Gastroesophageal sphincter (tissue), 4 donors: Measurements from ENCODE around the gene PMPCB. TPM values are rescaled to one million over a fixed set of nuclear protein-coding genes. Genes with fewer than 3 reads are reported as not detected.
"Not testable (repeated sequence)": the region's sequence is repeated elsewhere in the genome, so short reads cannot be mapped to it uniquely, and the experiment has no call there.

Experiments
- ATAC-seq: fragments of 150-250 bp; one replicate; pipeline ENCODE4 v1.9.1; 2016; ENCODE audit warnings: mild to moderate bottlenecking, moderate library complexity
- H3K27ac ChIP-seq, 4 donors: fragments of 200-600 bp; sonication (generic) in 3 of 4; 1 replicate in 3 of 4; 2 replicates in 1 of 4; pipeline ENCODE4 v1.5.1; 2016 to 2019
- H3K27me3 ChIP-seq: fragments of 200-600 bp; sonication (generic); one replicate; pipeline ENCODE4 v1.5.1; 2019
- H3K36me3 ChIP-seq, 2 donors: fragments of 200-600 bp; sonication (generic); one replicate each; pipeline ENCODE4 v1.5.1; 2019; ENCODE audit warnings: control low read depth in 1 of 2
- H3K4me1 ChIP-seq, 3 donors: fragments of 200-600 bp; sonication (generic); 1 replicate in 2 of 3; 2 replicates in 1 of 3; pipeline ENCODE4 v1.5.1; 2016 to 2019; ENCODE audit warnings: control low read depth in 2 of 3
- H3K4me3 ChIP-seq, 2 donors: fragments of 200-600 bp; sonication (generic); one replicate each; pipeline ENCODE4 v1.5.1; 2019; ENCODE audit warnings: mild to moderate bottlenecking in 1 of 2, moderate library complexity in 1 of 2
- H3K9me3 ChIP-seq, 3 donors: fragments of 200-600 bp; sonication (generic); one replicate each; pipeline ENCODE4 v1.5.1; 2017 to 2019; ENCODE audit warnings: control low read depth in 2 of 3
- CTCF ChIP-seq, 4 experiments: fragments of 200-600 bp in 2 of 4; fragments of 450-650 bp in 2 of 4; sonication (generic) in 1 of 4; IDR thresholded peaks; one replicate each; pipeline ENCODE4 v1.5.1; 2017 to 2019; ENCODE audit warnings: antibody characterized with exemption in 4 of 4, mild to moderate bottlenecking in 2 of 4, moderate library complexity in 2 of 4
- EP300 ChIP-seq: sonication (generic); formaldehyde crosslinking; IDR thresholded peaks from one replicate; pipeline ENCODE4 v1.6.1; 2017; ENCODE audit warnings: antibody characterized with exemption, mild to moderate bottlenecking
- POLR2A ChIP-seq, 2 donors: fragments of 450-650 bp; IDR thresholded peaks; one replicate each; pipeline ENCODE4 v1.6.1; 2017; ENCODE audit warnings: antibody characterized with exemption in 2 of 2, mild to moderate bottlenecking in 2 of 2, moderate library complexity in 1 of 2
- POLR2AphosphoS5 ChIP-seq: sonication (generic); formaldehyde crosslinking; IDR thresholded peaks from one replicate; pipeline ENCODE4 v1.6.1; 2017; ENCODE audit warnings: antibody characterized with exemption
- WGBS, 2 donors: methylation state at CpG; one replicate each; pipeline ENCODE4 v1.1.5; 2018; ENCODE audit warnings: low coverage in 1 of 2; 5-methylcytosine and 5-hydroxymethylcytosine counted together
- total RNA-seq, 4 donors: library from RNA; depleted of rRNA; stranded (reverse); fragments of >200 nt; gene quantifications; one replicate each; pipeline ENCODE4 v1.1.0, GENCODE V29; 2016

The PMPCB gene
- total RNA-seq, 4 donors from 2014 or later: 37.3 to 70.9 (median 57.4) TPM

GRCh38 chr7:103279963-103280802 is 17.1 kb upstream of the PMPCB start:
- not testable (repeated sequence) for H3K36me3 ChIP-seq, H3K27me3 ChIP-seq, H3K9me3 ChIP-seq
- Histone ChIP-seq H3K4me1 (peaks cover 0 to 16% (median 2%) of the 10 kb centered on the region in 3 donors), H3K4me3 (peak overlapping the region; percentile 44 to 66), H3K27ac (peak overlapping the region in 3 of 4 donors; percentile 71 to 77 (median 76))
- WGBS, 2 donors: 5% methylated on average over 4 of the region's 71 CpGs; no CpG with 5 or more reads in 1 of the 2 donors
- ATAC-seq: peak; percentile 91
- peak in 1 of 4 experiments; percentile 2 for TF ChIP-seq CTCF (IDR thresholded peaks at IDR 0.05)

DNA sequence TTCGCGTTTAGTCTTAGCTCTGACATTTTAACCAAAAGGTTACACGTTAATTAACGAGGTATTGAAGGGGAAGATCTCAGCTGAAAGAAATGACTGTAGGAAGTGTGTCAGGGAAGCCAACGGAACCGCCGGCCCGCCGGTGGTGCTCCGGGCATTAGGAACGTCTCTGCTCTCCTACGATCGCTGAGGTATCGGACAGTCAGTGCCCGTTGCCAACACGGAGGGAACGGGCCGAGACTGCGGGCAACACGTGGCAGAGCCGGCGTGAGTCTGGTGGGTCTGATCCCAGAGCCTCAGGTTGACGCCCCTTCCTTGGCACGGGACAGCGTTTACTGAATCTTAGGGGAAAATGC is 16.5 kb upstream of the PMPCB start:
- WGBS, 2 donors: 0% methylated on average over 13 of the region's 25 CpGs; no CpG with 5 or more reads in 1 of the 2 donors
- Histone ChIP-seq H3K4me1 (peaks cover 0 to 16% (median 2%) of the 10 kb centered on the region in 3 donors), H3K4me3 (peak overlapping the region; percentile 44 to 66), H3K27ac (peak overlapping the region in 3 of 4 donors; percentile 71 to 77 (median 76))
- not testable (repeated sequence) for H3K36me3 ChIP-seq, H3K27me3 ChIP-seq, H3K9me3 ChIP-seq
- ATAC-seq: peak; percentile 28

DNA sequence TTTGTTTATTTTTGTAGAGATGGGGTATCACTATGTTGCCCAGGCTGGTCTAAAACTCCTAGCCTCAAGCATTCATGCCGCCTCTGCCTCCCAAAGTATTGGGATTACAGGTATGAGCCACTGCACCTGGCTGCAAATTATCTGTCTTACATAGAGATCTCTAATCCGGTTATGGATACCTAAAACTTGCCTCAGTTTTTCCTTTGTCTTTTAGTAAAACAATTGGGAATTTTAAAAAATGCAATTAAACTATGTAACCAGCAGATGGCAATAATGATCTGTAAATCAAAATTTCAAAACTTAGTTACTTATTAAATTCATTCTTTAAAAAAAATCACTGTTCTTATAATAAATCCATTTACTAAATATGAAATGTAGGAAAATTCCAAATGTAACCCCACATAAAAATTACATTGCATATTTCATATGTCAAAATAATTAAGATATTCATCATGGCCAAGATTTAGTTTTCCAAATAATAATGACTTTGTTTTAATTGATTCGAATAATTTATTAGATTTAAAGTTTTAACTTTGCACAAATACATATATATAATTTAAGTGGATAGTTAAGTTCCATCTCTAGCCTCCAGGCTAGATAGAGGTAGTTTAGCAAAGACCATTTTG is 14.3 kb upstream of the PMPCB start:
- not testable (repeated sequence) for H3K27ac ChIP-seq, H3K9me3 ChIP-seq, H3K36me3 ChIP-seq, ATAC-seq, H3K4me3 ChIP-seq, H3K27me3 ChIP-seq
- 40 to 47% methylated on average over 3 of the region's 3 CpGs for WGBS, 2 donors
- peaks cover 0 to 16% (median 2%) of the 10 kb centered on the region in 3 donors for H3K4me1 ChIP-seq

- Histone ChIP-seq H3K27ac (no peak overlapping the region), H3K4me1 (peaks cover 0 to 8% (median 4%) of the 10 kb centered on the region in 3 donors), H3K9me3 (no peaks in the 10 kb centered on the region), H3K4me3 (no peak overlapping the region), H3K27me3 (peaks cover 13% of the 10 kb centered on the region), H3K36me3 (no peaks in the 10 kb centered on the region)
- no peak for TF ChIP-seq POLR2A (IDR thresholded peaks at IDR 0.05)
- no peak for ATAC-seq
- 34 to 42% methylated on average over 3 of the region's 3 CpGs for WGBS, 2 donors
Observed at GRCh38 chr7:103292122-103292521, 5.1 kb upstream of the PMPCB start.

- H3K4me1 ChIP-seq: peaks cover 6 to 17% (median 7%) of the 10 kb centered on the region in 3 donors
- ATAC-seq: no peak
- H3K9me3 ChIP-seq: no peaks in the 10 kb centered on the region
- no peak overlapping the region for H3K4me3 ChIP-seq
- no peak for TF ChIP-seq CTCF (IDR thresholded peaks at IDR 0.05)
- TF ChIP-seq POLR2AphosphoS5: no peak
- no peak for TF ChIP-seq POLR2A (IDR thresholded peaks at IDR 0.05)
- TF ChIP-seq EP300: no peak
- 88 to 91% methylated on average over 1 of the region's 1 CpG for WGBS, 2 donors
- no peak overlapping the region for H3K27ac ChIP-seq
- peaks cover 13% of the 10 kb centered on the region for H3K27me3 ChIP-seq
- H3K36me3 ChIP-seq: no peaks in the 10 kb centered on the region
Observed at GRCh38 chr7:103293526-103293925, 3.7 kb upstream of the PMPCB start.

DNA sequence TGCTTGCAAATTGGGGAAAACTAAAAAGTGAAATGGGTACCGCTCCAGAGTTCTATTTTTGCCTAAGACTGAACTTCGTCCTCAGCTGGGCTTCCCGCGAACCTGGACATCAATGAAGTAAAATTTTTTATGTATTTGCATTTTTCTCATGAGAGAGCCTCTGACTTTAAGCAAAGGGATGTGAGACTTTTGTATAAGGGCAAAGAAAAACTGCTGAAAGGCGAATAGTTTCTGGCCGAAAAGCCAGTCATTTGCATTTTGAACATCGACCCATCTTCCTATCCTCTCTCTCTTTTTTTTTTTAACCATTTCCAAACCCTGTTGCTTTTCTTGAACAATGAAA is 573 bp downstream of the PMPCB start:
- H3K9me3 ChIP-seq: no peaks in the 10 kb centered on the region
- ATAC-seq: no peak
- WGBS, 2 donors: 0 to 1% methylated on average over 3 to 7 of the region's 7 CpGs
- peaks cover 7 to 36% (median 11%) of the 10 kb centered on the region in 3 donors for H3K4me1 ChIP-seq
- peak overlapping the region; percentile 51 to 89 (median 86) for H3K27ac ChIP-seq
- H3K36me3 ChIP-seq: peaks cover 10 to 42% of the 10 kb centered on the region in 2 donors
- no peaks in the 10 kb centered on the region for H3K27me3 ChIP-seq
- no peak for TF ChIP-seq POLR2A (IDR thresholded peaks at IDR 0.05)
- no peak for TF ChIP-seq CTCF (IDR thresholded peaks at IDR 0.05)
- no peak for TF ChIP-seq EP300
- TF ChIP-seq POLR2AphosphoS5: no peak
- peak overlapping the region; percentile 83 to 97 for H3K4me3 ChIP-seq
